ENCODE data around the gene NAV3.

NAV3 gene, protein sequence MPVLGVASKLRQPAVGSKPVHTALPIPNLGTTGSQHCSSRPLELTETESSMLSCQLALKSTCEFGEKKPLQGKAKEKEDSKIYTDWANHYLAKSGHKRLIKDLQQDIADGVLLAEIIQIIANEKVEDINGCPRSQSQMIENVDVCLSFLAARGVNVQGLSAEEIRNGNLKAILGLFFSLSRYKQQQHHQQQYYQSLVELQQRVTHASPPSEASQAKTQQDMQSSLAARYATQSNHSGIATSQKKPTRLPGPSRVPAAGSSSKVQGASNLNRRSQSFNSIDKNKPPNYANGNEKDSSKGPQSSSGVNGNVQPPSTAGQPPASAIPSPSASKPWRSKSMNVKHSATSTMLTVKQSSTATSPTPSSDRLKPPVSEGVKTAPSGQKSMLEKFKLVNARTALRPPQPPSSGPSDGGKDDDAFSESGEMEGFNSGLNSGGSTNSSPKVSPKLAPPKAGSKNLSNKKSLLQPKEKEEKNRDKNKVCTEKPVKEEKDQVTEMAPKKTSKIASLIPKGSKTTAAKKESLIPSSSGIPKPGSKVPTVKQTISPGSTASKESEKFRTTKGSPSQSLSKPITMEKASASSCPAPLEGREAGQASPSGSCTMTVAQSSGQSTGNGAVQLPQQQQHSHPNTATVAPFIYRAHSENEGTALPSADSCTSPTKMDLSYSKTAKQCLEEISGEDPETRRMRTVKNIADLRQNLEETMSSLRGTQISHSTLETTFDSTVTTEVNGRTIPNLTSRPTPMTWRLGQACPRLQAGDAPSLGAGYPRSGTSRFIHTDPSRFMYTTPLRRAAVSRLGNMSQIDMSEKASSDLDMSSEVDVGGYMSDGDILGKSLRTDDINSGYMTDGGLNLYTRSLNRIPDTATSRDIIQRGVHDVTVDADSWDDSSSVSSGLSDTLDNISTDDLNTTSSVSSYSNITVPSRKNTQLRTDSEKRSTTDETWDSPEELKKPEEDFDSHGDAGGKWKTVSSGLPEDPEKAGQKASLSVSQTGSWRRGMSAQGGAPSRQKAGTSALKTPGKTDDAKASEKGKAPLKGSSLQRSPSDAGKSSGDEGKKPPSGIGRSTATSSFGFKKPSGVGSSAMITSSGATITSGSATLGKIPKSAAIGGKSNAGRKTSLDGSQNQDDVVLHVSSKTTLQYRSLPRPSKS (N-terminal part only)

DNA sequence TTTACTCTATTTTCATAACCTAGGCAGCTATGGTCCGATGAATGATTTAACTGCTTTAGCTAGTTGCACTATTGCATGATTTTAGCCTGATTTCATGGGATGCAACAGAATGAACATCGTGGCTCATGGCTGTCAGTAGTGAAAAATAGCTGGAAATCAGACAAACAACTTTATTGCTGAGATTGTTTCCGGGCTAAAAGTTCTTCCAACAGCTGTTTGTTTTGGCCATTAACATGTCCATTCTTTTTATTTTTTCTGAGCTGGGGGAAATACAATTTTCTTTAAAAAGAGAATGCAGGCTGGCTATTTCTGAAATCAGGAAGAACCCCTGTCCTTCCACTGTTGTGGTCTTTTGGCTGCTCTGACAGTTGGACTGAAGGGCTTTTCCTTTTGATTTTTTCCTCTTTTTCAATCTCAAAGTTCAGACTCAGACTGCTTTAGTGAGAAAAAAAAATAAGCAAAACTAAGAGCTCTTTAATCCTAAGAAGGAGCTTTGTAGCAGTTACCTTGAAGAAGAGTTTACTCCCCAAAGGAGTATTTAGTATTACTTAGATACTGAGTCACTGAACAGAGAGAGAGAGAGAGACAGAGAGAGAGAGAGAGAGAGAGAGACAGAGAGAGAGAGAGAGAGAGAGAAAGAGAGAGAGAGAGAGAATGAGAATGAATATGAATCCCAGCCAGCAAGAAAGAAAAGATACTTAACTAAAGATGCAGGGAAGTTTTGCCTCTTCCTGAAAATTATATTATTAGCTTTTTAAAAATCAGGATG lies at the start of gene NAV3:
Gene NAV3 (plus strand): TSS at position 312 of the 769 bp plus-strand sequence. CDS start 568 bp downstream, outside the sequence.
- no peak for ATAC-seq (replicated peaks)
- H3K4me1 Mint-ChIP-seq: no peaks in the 10 kb centered on the region
- no peak within 1 kb of the TSS for H3K27ac Mint-ChIP-seq
- H3K27me3 Mint-ChIP-seq: no peaks in the 10 kb centered on the region
- H3K36me3 Mint-ChIP-seq: no peaks in the 10 kb centered on the region
- H3K9me3 Mint-ChIP-seq: no peaks in the 10 kb centered on the region
- no peak for DNase-seq
- no peak within 1 kb of the TSS for H3K4me3 Mint-ChIP-seq

DNA sequence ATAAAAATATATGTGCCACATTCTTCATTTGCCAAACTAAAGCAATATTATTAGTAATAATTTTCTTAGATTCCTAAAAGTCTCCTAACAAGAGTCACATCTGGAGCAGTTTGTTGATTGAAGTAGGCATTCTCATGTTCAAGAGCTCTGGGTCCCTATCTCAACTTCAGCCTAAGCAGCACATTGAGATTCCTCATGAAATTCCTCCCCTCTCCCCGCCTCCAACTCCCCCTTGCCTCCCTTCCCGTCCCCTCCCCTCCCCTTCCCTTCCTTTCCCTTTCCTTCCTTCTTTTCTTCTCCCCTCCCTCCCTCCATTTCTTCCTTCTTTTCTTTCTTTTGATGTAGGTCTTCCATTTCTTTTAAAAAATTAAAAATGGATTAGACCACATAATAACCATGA lies 48.7 kb upstream of the NAV3 start:
- no peaks in the 10 kb centered on the region for H3K9me3 Mint-ChIP-seq
- ATAC-seq (replicated peaks) (no peak), DNase-seq (no peak)
- no peaks in the 10 kb centered on the region for H3K4me1 Mint-ChIP-seq
- H3K4me3 Mint-ChIP-seq: no peak overlapping the region
- H3K36me3 Mint-ChIP-seq: no peaks in the 10 kb centered on the region
- H3K27ac Mint-ChIP-seq: no peak overlapping the region
- no peaks in the 10 kb centered on the region for H3K27me3 Mint-ChIP-seq

DNA sequence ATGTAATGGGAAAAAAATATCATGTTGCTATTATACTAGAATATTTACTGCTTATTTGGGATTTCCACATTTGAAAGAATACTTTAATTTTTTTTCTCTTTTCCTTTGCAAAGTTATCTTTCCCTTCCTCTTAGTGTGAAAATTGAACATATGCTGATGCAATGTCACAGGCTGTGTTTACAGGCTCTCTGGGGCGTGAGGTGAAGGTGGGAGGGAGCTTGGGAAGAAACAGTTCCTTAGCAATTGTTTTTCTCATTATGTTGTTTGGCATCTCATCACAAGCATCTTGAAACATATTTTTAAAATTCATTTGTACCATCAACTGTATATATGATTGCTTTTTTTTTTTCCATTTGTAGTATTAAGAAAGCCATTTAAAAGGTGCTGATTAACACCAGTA lies 47.9 kb upstream of the NAV3 start:
- Mint-ChIP-seq H3K4me1 (no peaks in the 10 kb centered on the region), H3K27ac (no peak overlapping the region), H3K9me3 (no peaks in the 10 kb centered on the region), H3K4me3 (no peak overlapping the region), H3K36me3 (no peaks in the 10 kb centered on the region), H3K27me3 (no peaks in the 10 kb centered on the region)
- DNase-seq (no peak), ATAC-seq (replicated peaks) (no peak)

DNA sequence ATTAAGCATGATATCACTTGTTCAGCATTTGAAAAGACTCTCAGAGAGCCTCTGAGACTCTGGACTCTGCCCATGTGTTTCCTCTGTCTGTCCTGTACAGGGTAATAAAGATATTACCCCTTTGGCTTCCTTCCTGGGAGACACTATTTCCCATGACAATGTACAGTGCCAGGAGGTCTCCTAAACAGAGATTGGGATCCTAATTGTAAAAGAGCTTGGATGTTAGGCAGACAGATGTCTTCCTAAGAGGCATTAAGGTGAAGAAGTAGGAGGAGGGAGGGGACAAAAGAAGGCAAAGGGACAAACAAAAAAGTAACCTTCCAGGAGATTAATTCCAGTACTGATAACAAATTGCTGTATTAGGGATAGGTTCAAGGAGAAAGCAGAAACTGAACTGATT lies 45.5 kb upstream of the NAV3 start:
- ATAC-seq (replicated peaks) (no peak), DNase-seq (no peak)
- Mint-ChIP-seq H3K4me3 (no peak overlapping the region), H3K27ac (no peak overlapping the region), H3K4me1 (no peaks in the 10 kb centered on the region), H3K36me3 (no peaks in the 10 kb centered on the region), H3K9me3 (no peaks in the 10 kb centered on the region), H3K27me3 (no peaks in the 10 kb centered on the region)

DNA sequence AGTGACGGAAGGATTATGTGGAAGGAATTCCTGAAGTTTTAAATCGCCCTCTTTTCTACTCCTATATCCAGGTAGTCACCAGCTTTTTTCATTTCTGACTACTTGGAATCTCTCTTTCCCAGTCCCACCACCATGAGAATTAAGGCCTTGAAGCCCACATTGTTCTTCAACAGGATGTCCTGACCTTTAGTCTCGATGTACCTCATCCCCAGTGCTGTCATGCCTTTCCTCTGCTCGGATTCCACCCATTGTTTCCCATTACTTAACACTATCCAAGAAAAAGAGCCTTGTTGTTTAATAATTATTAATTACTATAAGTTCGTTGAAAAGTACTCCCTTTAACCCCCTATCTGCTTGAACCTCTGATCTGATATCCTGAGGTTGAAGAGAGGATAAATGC lies 44.0 kb upstream of the NAV3 start:
- H3K4me1 Mint-ChIP-seq: no peaks in the 10 kb centered on the region
- H3K4me3 Mint-ChIP-seq: no peak overlapping the region
- H3K27me3 Mint-ChIP-seq: no peaks in the 10 kb centered on the region
- no peaks in the 10 kb centered on the region for H3K9me3 Mint-ChIP-seq
- no peak for DNase-seq
- no peaks in the 10 kb centered on the region for H3K36me3 Mint-ChIP-seq
- ATAC-seq (replicated peaks): no peak
- H3K27ac Mint-ChIP-seq: no peak overlapping the region

DNA sequence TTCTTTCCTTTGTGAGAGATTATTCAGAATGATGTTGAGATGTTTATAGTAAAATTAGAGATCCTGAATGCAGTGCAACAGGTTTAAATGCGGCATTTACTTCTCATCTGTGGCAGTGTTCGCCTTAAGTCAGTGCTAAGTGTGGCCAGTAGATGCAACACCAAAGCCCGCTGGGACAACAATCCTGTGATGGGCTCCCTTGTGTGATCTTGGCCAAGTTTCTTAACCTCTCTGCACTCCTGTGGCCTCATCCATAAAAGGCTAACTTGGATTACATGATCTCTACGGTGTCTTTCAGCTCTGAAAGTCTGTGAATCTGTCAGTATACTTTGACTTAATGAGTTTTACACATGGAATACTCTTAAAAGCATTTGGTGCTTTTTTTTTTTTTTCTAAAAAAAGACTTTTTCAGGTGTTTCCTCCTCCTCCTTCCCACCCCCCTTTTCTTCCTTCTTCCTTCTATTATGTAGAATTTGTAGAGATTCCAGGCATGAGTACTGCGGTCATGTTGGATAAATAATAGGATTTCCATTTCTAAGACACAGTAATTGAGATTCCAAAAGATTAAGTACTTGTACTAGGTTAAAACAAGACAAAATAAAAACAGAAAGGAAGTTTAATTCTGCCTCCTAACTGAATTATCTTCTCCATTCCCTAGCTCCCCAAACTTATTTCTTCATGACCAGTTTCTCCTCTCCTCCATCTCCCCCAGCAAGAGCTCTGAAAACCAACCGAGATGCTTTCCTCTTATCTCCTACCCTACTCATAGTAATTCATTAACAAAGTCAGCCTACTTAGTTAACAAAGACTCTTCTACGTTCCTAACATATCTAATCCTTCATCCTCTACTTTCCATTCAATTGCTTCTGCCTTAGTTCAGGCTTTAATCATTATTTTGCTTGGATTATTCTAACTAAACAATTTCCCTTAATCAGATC lies 42.2 kb upstream of the NAV3 start:
- ATAC-seq (replicated peaks) (no peak), DNase-seq (no peak)
- Mint-ChIP-seq H3K4me3 (no peak overlapping the region), H3K9me3 (no peaks in the 10 kb centered on the region), H3K27ac (no peak overlapping the region), H3K27me3 (no peaks in the 10 kb centered on the region), H3K36me3 (no peaks in the 10 kb centered on the region), H3K4me1 (no peaks in the 10 kb centered on the region)

DNA sequence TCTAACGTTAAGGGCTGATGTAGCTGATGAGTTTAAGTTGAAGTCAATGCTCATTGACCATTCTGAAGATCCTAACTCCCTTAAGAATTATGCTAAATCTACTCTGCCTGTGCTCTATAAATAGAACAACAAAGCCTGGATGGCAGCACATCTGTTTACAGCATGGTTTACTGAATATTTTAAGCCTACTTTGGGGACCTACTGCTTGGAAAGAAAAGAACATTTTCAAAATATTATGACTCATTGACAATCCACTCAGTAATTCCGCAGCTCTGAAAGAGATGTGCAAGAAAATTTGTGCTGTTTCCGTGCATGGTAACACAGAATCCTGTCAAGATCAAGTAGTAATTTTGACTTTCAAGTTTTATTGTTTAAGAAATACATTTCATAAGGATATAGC lies 35.0 kb upstream of the NAV3 start:
- no peak overlapping the region for H3K4me3 Mint-ChIP-seq
- no peaks in the 10 kb centered on the region for H3K36me3 Mint-ChIP-seq
- no peaks in the 10 kb centered on the region for H3K4me1 Mint-ChIP-seq
- ATAC-seq (replicated peaks) (no peak), DNase-seq (no peak)
- no peak overlapping the region for H3K27ac Mint-ChIP-seq
- H3K9me3 Mint-ChIP-seq: peaks cover 0 to 2% of the 10 kb centered on the region in 2 donors
- no peaks in the 10 kb centered on the region for H3K27me3 Mint-ChIP-seq

DNA sequence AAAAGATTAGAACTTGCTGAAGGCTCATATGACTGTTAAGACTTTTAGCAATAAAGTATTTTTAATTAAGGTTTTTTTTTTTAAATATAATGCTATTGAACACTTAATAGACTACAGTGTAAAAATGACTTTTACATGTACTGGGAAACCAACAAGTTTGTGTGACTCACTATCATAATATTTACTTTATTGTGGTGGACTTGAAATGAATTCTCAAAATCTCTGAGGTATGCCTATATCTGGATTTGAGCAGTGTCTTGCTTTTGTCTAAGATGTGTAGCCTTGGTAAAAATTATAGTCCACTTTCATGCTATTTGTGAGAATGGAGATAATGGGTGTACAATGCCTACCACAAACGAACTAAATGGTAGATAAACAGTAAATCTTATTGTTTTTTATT lies 33.9 kb upstream of the NAV3 start:
- Mint-ChIP-seq H3K36me3 (no peaks in the 10 kb centered on the region), H3K27me3 (no peaks in the 10 kb centered on the region), H3K4me3 (no peak overlapping the region), H3K27ac (no peak overlapping the region), H3K9me3 (peaks cover 0 to 2% of the 10 kb centered on the region in 2 donors), H3K4me1 (no peaks in the 10 kb centered on the region)
- no peak for DNase-seq
- no peak for ATAC-seq (replicated peaks)

DNA sequence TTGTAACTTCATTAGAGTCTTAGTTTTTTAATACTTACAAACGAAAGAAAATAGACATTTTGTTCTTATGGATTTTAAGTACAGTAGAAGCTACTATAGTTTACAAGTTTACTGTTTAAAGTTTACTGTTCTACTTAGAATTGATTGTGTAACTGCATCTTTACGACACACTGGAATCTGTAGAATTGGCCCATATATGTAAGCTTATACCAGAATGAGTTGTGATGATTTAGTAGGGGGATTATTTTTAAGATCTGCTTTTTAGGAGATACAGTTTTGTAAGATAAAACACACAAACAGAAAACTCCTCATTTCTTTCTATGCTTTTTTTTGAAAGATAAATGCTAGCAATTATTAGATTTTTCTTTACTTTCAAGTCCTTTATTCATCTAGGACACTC lies 30.2 kb upstream of the NAV3 start:
- H3K36me3 Mint-ChIP-seq: no peaks in the 10 kb centered on the region
- DNase-seq (no peak), ATAC-seq (replicated peaks) (no peak)
- H3K4me3 Mint-ChIP-seq: no peak overlapping the region
- no peak overlapping the region for H3K27ac Mint-ChIP-seq
- H3K27me3 Mint-ChIP-seq: no peaks in the 10 kb centered on the region
- peaks cover 7 to 10% of the 10 kb centered on the region in 2 donors for H3K9me3 Mint-ChIP-seq
- H3K4me1 Mint-ChIP-seq: no peaks in the 10 kb centered on the region

DNA sequence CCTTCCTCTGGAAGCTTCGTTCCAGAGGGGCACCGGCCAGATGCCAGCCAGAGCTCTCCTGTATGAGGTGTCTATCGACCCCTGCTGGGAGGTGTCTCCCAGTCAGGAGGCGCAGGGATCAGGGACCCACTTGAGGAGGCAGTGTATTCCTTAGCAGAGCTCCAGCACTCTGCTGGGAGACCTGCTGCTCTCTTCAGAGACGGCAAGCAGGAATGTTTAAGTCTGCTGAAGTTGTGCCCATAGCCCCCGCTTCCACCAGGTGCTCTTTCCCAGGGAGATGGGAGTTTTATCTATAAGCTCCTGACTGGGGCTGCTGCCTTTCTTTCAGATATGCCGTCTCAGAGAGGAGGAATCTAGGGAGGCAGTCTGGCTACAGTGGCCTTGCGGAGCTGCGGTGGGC lies 22.2 kb upstream of the NAV3 start:
- DNase-seq: no peak
- Mint-ChIP-seq H3K27ac (no peak overlapping the region), H3K36me3 (no peaks in the 10 kb centered on the region), H3K4me1 (no peaks in the 10 kb centered on the region), H3K9me3 (peaks cover 10 to 16% of the 10 kb centered on the region in 2 donors), H3K27me3 (no peaks in the 10 kb centered on the region), H3K4me3 (no peak overlapping the region)
- ATAC-seq (replicated peaks): no peak

DNA sequence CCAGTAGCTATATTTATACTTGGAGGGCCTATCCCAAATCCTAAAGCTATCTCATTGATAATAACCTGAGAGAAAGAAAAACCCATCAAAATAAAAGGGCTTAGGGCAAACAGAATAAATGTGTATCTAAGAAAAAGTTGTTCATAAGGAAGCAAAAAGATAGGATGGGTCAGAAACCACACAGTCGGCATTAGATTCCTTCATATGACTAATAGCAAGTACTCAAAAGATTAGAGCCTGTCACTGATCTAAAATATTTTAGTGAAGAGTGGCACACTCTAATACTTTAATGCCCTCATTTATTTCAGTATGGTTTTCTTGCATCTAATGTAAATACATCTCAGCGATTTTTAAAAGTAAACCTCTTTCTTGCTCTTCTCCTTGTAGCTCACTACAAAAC lies 17.1 kb upstream of the NAV3 start:
- no peak overlapping the region for H3K27ac Mint-ChIP-seq
- ATAC-seq (replicated peaks) (no peak), DNase-seq (no peak)
- no peaks in the 10 kb centered on the region for H3K36me3 Mint-ChIP-seq
- no peaks in the 10 kb centered on the region for H3K4me1 Mint-ChIP-seq
- H3K27me3 Mint-ChIP-seq: no peaks in the 10 kb centered on the region
- H3K4me3 Mint-ChIP-seq: no peak overlapping the region
- H3K9me3 Mint-ChIP-seq: no peaks in the 10 kb centered on the region

DNA sequence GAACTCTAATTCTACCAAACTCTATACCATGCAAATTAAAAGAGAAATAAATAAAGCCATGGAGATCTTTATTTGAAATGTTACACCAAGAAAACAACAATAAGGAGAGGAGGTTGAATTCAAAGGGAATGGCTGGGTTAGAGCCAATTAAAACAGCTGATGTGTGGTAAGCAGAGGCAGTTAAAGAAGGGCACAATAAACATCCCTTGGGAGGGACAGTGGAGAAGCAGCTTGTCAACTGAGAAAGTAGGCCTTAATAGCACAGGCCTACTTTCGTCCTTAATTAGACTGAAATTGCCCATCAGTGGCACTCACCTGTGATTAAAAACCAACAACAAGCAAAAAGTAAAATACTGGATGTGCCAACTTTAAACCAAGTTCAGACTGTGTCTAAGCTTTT lies 16.3 kb upstream of the NAV3 start:
- no peaks in the 10 kb centered on the region for H3K27me3 Mint-ChIP-seq
- no peaks in the 10 kb centered on the region for H3K4me1 Mint-ChIP-seq
- ATAC-seq (replicated peaks): no peak

DNA sequence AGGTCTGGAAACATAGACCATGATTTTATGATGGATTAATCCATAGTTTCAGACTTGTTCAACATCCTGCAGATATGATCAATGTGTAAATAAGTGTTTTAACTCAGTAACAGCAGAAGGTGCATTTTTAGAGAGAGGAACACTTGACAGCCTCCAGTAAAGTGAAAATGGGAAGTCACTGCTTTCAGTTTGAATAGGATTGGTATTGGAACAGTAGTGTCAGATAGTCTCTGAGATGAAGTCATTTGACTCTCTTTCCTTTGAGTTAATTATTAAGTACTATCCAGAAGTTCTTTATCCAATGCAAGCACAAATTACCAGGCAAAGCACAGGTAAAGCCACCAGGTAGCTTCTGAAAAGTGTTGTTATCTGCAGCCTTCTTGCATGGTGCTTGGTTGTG lies 14.5 kb upstream of the NAV3 start:
- no peak for DNase-seq
- H3K4me3 Mint-ChIP-seq: no peak overlapping the region
- peak; percentile 46 to 69 for ATAC-seq (replicated peaks)

More for the DNA sequence above, 16.3 kb upstream of the NAV3 start:
- Mint-ChIP-seq H3K27ac (no peak overlapping the region), H3K4me3 (no peak overlapping the region), H3K9me3 (no peaks in the 10 kb centered on the region), H3K36me3 (no peaks in the 10 kb centered on the region)
- DNase-seq: no peak

More for the DNA sequence above, 14.5 kb upstream of the NAV3 start:
- H3K27me3 Mint-ChIP-seq: no peaks in the 10 kb centered on the region
- no peaks in the 10 kb centered on the region for H3K36me3 Mint-ChIP-seq
- no peaks in the 10 kb centered on the region for H3K9me3 Mint-ChIP-seq
- no peaks in the 10 kb centered on the region for H3K4me1 Mint-ChIP-seq
- no peak overlapping the region for H3K27ac Mint-ChIP-seq
